ENCODE data around the gene DNAAF9. TPM values are rescaled to one million over a fixed set of nuclear protein-coding genes. Genes with fewer than 3 reads are reported as not detected.

Gene DNAAF9
- total and polyA plus RNA-seq, 2 of the 8 experiments (the other 6 are each of a cell fraction or from before 2014, with no cell fraction given) = 2.6 to 5.7 TPM

- TF ChIP-seq KDM1A (IDR thresholded peaks at IDR 0.05; ENCODE audit: borderline replicate concordance, low read length) (no peak), RNF2 (IDR thresholded peaks at IDR 0.05; ENCODE audit: borderline replicate concordance, low read depth, low read length, missing control alignments, poor library complexity, severe bottlenecking) (no peak)
Observed at GRCh38 chr20:3409417-3409816, 1.9 kb upstream of the DNAAF9 start (continued).
